ENCODE measurements around the gene CDR2. TPM values are rescaled to one million over a fixed set of nuclear protein-coding genes. Genes with fewer than 3 reads are reported as not detected.

CDR2 gene
- total RNA-seq, 1 experiment from 2014 or later: 29.3 TPM

- no TSS peak for BruUV-seq (replicated peaks)
- DNase-seq: peak in 1 of 2 experiments; percentile 52
These were observed 26.1 kb downstream of the CDR2 start for GRCh38 chr16:22348291-22348690.

GRCh38 chr16:22347100-22347820 is 27.2 kb downstream of the CDR2 start:
- no peak overlapping the region for H3K27ac ChIP-seq
- POLR2A ChIA-PET (ENCODE audit: unreplicated experiment): no interaction called here
- peaks cover 38% of the 10 kb centered on the region for H3K36me3 ChIP-seq (ENCODE audit: low read depth)

More at GRCh38 chr16:22348291-22348690, 26.1 kb downstream of the CDR2 start:
- TF ChIP-seq EZH2 (IDR thresholded peaks at IDR 0.05; ENCODE audit: low read depth) (no peak), CTCF (conservative IDR thresholded peaks at IDR 0.05) (no peak)
- no peaks in the 10 kb centered on the region for H3K27me3 ChIP-seq (ENCODE audit: insufficient read depth, low read depth)
- no peaks in the 10 kb centered on the region for H3K9me3 ChIP-seq (ENCODE audit: insufficient read depth, low read depth)
- peaks cover 6% of the 10 kb centered on the region for H4K20me1 ChIP-seq (ENCODE audit: insufficient read depth)
- no peak overlapping the region for H2AFZ ChIP-seq
- H3F3A ChIP-seq (ENCODE audit: insufficient read depth, low read depth): peaks cover 4% of the 10 kb centered on the region
- no peak overlapping the region for H3K4me3 ChIP-seq
- peaks cover under 1% of the 10 kb centered on the region for H3K4me1 ChIP-seq (replicated peaks; ENCODE audit: insufficient read depth)
- H3K9me2 ChIP-seq (ENCODE audit: insufficient read depth): no peaks in the 10 kb centered on the region
- no peak overlapping the region for H3K4me2 ChIP-seq
- ChIA-PET CTCF (no interaction called here), POLR2A (ENCODE audit: unreplicated experiment) (no interaction called here)
- peaks cover 43% of the 10 kb centered on the region for H3K36me3 ChIP-seq (ENCODE audit: low read depth)
- H3K79me2 ChIP-seq (ENCODE audit: low read depth): peaks cover 28% of the 10 kb centered on the region
- intact Hi-C loops (cut with micrococcal nuclease; ENCODE audit: unreplicated experiment): loop anchor here (10.0 kb wide), 1 partner anchor 783 kb away; no protein-coding TSS in a partner anchor
- no peak overlapping the region for H3K27ac ChIP-seq

GRCh38 chr16:22346483-22346882 is 27.9 kb downstream of the CDR2 start:
- no peak for DNase-seq
- intact Hi-C loops (cut with micrococcal nuclease; ENCODE audit: unreplicated experiment): loop anchor here (10.0 kb wide), 1 partner anchor 782 kb away; no protein-coding TSS in a partner anchor
- Histone ChIP-seq H3K9me2 (ENCODE audit: insufficient read depth) (no peaks in the 10 kb centered on the region), H3K79me2 (ENCODE audit: low read depth) (peaks cover 10% of the 10 kb centered on the region; the same call in 1 of the 2 replicates), H3K4me1 (replicated peaks; ENCODE audit: insufficient read depth) (no peaks in the 10 kb centered on the region), H3K9me3 (ENCODE audit: insufficient read depth, low read depth) (no peaks in the 10 kb centered on the region), H3K4me3 (no peak overlapping the region), H3K27ac (no peak overlapping the region), H3F3A (ENCODE audit: insufficient read depth, low read depth) (peaks cover 4% of the 10 kb centered on the region), H3K36me3 (ENCODE audit: low read depth) (peaks cover 30% of the 10 kb centered on the region), H3K4me2 (no peak overlapping the region), H3K27me3 (ENCODE audit: insufficient read depth, low read depth) (no peaks in the 10 kb centered on the region), H4K20me1 (ENCODE audit: insufficient read depth) (no peaks in the 10 kb centered on the region; the same call in 1 of the 2 replicates), H2AFZ (no peak overlapping the region)
- TF ChIP-seq CTCF (conservative IDR thresholded peaks at IDR 0.05) (no peak), EZH2 (IDR thresholded peaks at IDR 0.05; ENCODE audit: low read depth) (no peak)
- no TSS peak for BruUV-seq (replicated peaks)
- CTCF ChIA-PET: no interaction called here
- POLR2A ChIA-PET (ENCODE audit: unreplicated experiment): no interaction called here

More at GRCh38 chr16:22347100-22347820, 27.2 kb downstream of the CDR2 start:
- Histone ChIP-seq H3K27me3 (ENCODE audit: insufficient read depth, low read depth) (no peaks in the 10 kb centered on the region), H3K4me1 (replicated peaks; ENCODE audit: insufficient read depth) (no peaks in the 10 kb centered on the region), H3K9me2 (ENCODE audit: insufficient read depth) (no peaks in the 10 kb centered on the region), H3K4me2 (no peak overlapping the region), H4K20me1 (ENCODE audit: insufficient read depth) (peaks cover 6% of the 10 kb centered on the region), H3F3A (ENCODE audit: insufficient read depth, low read depth) (peaks cover 4% of the 10 kb centered on the region), H3K79me2 (ENCODE audit: low read depth) (peaks cover 17% of the 10 kb centered on the region), H3K9me3 (ENCODE audit: insufficient read depth, low read depth) (no peaks in the 10 kb centered on the region), H3K4me3 (no peak overlapping the region), H2AFZ (no peak overlapping the region)
- CTCF ChIA-PET: no interaction called here
- DNase-seq: no peak
- intact Hi-C loops (cut with micrococcal nuclease; ENCODE audit: unreplicated experiment): loop anchor here (10.0 kb wide), 1 partner anchor 782 kb away; no protein-coding TSS in a partner anchor
- TF ChIP-seq EZH2 (IDR thresholded peaks at IDR 0.05; ENCODE audit: low read depth): no peak
- no peak for TF ChIP-seq CTCF (conservative IDR thresholded peaks at IDR 0.05)
- BruUV-seq (replicated peaks): TSS peak; percentile 20
